ENCODE results near the gene GLIS1. TPM values are rescaled to one million over a fixed set of nuclear protein-coding genes. Genes with fewer than 3 reads are reported as not detected.

The GLIS1 gene
- total and polyA plus RNA-seq, 10 of the 15 experiments (the other 5 are each of a cell fraction or from before 2014, with no cell fraction given): not detected

DNA sequence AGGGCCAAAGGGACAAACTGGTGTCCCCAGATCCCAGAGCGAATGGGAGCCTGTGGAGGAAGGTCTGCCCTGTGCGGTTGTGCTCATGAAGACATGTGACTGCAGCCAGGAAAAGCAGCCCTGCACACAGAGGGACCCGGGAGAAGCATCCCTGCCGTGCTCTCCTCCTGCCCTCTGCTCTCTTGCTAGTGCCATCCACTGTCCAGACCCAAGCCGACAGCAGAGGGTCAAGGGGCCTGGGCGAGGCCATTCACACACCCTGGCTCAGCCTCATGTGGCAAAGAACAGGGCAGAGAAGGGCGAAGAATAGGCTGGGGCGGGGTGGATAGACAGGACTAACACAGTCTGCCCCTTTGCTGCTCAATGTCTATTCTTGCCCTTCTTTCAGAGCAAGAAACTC is 262.4 kb downstream of the GLIS1 start:
- Histone ChIP-seq H3K4me1 (ENCODE audit: control insufficient read depth, insufficient read depth, low read length) (no peaks in the 10 kb centered on the region), H2AFZ (ENCODE audit: control insufficient read depth, low read depth, low read length) (no peak overlapping the region), H4K20me1 (ENCODE audit: control insufficient read depth, insufficient read depth) (no peaks in the 10 kb centered on the region), H3K36me3 (ENCODE audit: control insufficient read depth in 2 of 2, insufficient read depth in 2 of 2, low read length in 1 of 2) (no peaks in the 10 kb centered on the region), H3K79me2 (ENCODE audit: control insufficient read depth, insufficient read depth, low read length) (no peaks in the 10 kb centered on the region), H3K27me3 (replicated peaks in 1 of 2; ENCODE audit: control insufficient read depth in 2 of 2, insufficient read depth in 2 of 2, low read length in 1 of 2) (peaks cover 4 to 5% of the 10 kb centered on the region in 2 experiments), H3K4me3 (no peak overlapping the region), H3K9ac (ENCODE audit: control insufficient read depth, insufficient read depth, low read length) (no peak overlapping the region), H3K9me3 (replicated peaks; ENCODE audit: control insufficient read depth, insufficient read depth, low read length) (no peaks in the 10 kb centered on the region), H3K4me2 (ENCODE audit: control insufficient read depth, insufficient read depth) (no peak overlapping the region), H3K27ac (ENCODE audit: control insufficient read depth, insufficient read depth) (no peak overlapping the region)
- in situ Hi-C loops (cut with MboI): loop anchor here (25.0 kb wide), 1 partner anchor 486 kb away; no protein-coding TSS in a partner anchor
- intact Hi-C loops (cut with micrococcal nuclease; ENCODE audit: unreplicated experiment): no loop called here
- FAIRE-seq (no peak), ATAC-seq (no peak), DNase-seq (ENCODE audit: low read depth, low spot score) (no peak)
- no TSS peak for BruUV-seq (replicated peaks)
- WGBS (ENCODE audit: insufficient coverage, insufficient replicate concordance, low lambda C conversion rate, missing lambda C conversion rate): 11% methylated on average over 8 of the region's 8 CpGs
- CTCF ChIA-PET: no interaction called here
- TF ChIP-seq, protein P1, sequence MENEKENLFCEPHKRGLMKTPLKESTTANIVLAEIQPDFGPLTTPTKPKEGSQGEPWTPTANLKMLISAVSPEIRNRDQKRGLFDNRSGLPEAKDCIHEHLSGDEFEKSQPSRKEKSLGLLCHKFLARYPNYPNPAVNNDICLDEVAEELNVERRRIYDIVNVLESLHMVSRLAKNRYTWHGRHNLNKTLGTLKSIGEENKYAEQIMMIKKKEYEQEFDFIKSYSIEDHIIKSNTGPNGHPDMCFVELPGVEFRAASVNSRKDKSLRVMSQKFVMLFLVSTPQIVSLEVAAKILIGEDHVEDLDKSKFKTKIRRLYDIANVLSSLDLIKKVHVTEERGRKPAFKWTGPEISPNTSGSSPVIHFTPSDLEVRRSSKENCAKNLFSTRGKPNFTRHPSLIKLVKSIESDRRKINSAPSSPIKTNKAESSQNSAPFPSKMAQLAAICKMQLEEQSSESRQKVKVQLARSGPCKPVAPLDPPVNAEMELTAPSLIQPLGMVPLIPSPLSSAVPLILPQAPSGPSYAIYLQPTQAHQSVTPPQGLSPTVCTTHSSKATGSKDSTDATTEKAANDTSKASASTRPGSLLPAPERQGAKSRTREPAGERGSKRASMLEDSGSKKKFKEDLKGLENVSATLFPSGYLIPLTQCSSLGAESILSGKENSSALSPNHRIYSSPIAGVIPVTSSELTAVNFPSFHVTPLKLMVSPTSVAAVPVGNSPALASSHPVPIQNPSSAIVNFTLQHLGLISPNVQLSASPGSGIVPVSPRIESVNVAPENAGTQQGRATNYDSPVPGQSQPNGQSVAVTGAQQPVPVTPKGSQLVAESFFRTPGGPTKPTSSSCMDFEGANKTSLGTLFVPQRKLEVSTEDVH (IDR thresholded peaks at IDR 0.05; ENCODE audit: low read depth, partially characterized antibody): no peak
- TF ChIP-seq SREBF1 (IDR thresholded peaks at IDR 0.05; ENCODE audit: low read length) (no peak), EGR1 (IDR thresholded peaks at IDR 0.05; ENCODE audit: borderline replicate concordance in 1 of 2, low read depth in 2 of 2, low read length in 2 of 2) (no peak), TCF3 (IDR thresholded peaks at IDR 0.05; ENCODE audit: borderline replicate concordance, insufficient read depth, low read depth, low read length) (no peak), HCFC1 (IDR thresholded peaks at IDR 0.05; ENCODE audit: low read length) (no peak)
- TF ChIP-seq, protein P2, sequence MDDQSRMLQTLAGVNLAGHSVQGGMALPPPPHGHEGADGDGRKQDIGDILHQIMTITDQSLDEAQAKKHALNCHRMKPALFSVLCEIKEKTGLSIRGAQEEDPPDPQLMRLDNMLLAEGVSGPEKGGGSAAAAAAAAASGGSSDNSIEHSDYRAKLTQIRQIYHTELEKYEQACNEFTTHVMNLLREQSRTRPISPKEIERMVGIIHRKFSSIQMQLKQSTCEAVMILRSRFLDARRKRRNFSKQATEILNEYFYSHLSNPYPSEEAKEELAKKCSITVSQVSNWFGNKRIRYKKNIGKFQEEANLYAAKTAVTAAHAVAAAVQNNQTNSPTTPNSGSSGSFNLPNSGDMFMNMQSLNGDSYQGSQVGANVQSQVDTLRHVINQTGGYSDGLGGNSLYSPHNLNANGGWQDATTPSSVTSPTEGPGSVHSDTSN (IDR thresholded peaks at IDR 0.05; ENCODE audit: insufficient replicate concordance, low read depth, low read length): no peak
- TF ChIP-seq, protein P3, sequence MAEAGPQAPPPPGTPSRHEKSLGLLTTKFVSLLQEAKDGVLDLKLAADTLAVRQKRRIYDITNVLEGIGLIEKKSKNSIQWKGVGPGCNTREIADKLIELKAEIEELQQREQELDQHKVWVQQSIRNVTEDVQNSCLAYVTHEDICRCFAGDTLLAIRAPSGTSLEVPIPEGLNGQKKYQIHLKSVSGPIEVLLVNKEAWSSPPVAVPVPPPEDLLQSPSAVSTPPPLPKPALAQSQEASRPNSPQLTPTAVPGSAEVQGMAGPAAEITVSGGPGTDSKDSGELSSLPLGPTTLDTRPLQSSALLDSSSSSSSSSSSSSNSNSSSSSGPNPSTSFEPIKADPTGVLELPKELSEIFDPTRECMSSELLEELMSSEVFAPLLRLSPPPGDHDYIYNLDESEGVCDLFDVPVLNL (IDR thresholded peaks at IDR 0.05; ENCODE audit: low read depth, low read length): no peak
- SMC1A ChIA-PET (ENCODE audit: uncharacterized antibody, unreplicated experiment): no interaction called here
- RAD21 ChIA-PET (ENCODE audit: unreplicated experiment): no interaction called here
- POLR2A ChIA-PET: no interaction called here

All from GM12878 (cell line).